A673 (cell line): Measurements from ENCODE around the gene ADAMTS2. TPM values are rescaled to one million over a fixed set of nuclear protein-coding genes. Genes with fewer than 3 reads are reported as not detected.

Experiments used
- BruUV-seq: library from RNA; stranded (reverse); fragments of 400-500 nt; replicated peaks from 2 replicates; lab custom pipeline; 2021; lab: Mats Ljungman, UMichigan
- CTCF ChIA-PET: fragments of 300-600 bp; sonication (Branson Sonifier 250); formaldehyde crosslinking; loops from one replicate; lab custom pipeline; 2022; ENCODE audit warnings: antibody characterized with exemption; lab: Charles Lee
- POLR2A ChIA-PET: fragments of 300-600 bp; sonication (Branson Sonifier 250); formaldehyde crosslinking; loops from one replicate; lab custom pipeline; 2022; ENCODE audit warnings: antibody characterized with exemption; ENCODE audit not compliant: low non-redundant PET; lab: Charles Lee
- DNase-seq: peaks from one replicate; pipeline ENCODE4 v3.0.0-alpha.2; 2015; ENCODE audit warnings: low spot score
- H3K27ac ChIP-seq: fragments of 200-600 bp; sonication (generic); 2 replicates; pipeline ENCODE4 v1.5.1; 2016; ENCODE audit warnings: mixed run types, low read depth, mild to moderate bottlenecking, mixed read lengths, antibody characterized with exemption, low read length; ENCODE audit not compliant: poor library complexity, severe bottlenecking
- H3K27me3 ChIP-seq: fragments of 200-600 bp; sonication (generic); replicated peaks from 2 replicates; pipeline ENCODE4 v1.6.1; 2017; ENCODE audit warnings: mixed run types, low read depth, mild to moderate bottlenecking, mixed read lengths, antibody characterized with exemption, low read length; ENCODE audit not compliant: insufficient read depth, poor library complexity
- H3K36me3 ChIP-seq: fragments of 200-600 bp; sonication (generic); 2 replicates; pipeline ENCODE4 v1.6.1; 2016; ENCODE audit warnings: mixed run types, mild to moderate bottlenecking, mixed read lengths, antibody characterized with exemption, low read length; ENCODE audit not compliant: insufficient read depth, poor library complexity, severe bottlenecking
- H3K4me1 ChIP-seq: fragments of 200-600 bp; sonication (generic); 2 replicates; pipeline ENCODE4 v1.6.1; 2017; ENCODE audit warnings: mixed run types, mild to moderate bottlenecking, mixed read lengths, antibody characterized with exemption, low read length; ENCODE audit not compliant: insufficient read depth, poor library complexity, severe bottlenecking
- H3K4me3 ChIP-seq: fragments of 200-600 bp; sonication (generic); 2 replicates; pipeline ENCODE4 v1.5.1; 2016; ENCODE audit warnings: low read depth, mixed run types, mild to moderate bottlenecking, mixed read lengths, low read length; ENCODE audit not compliant: poor library complexity, severe bottlenecking
- H3K9me3 ChIP-seq: fragments of 200-600 bp; sonication (generic); 2 replicates; pipeline ENCODE4 v1.6.1; 2016; ENCODE audit warnings: mixed run types, low read depth, mild to moderate bottlenecking, mixed read lengths, antibody characterized with exemption, low read length; ENCODE audit not compliant: poor library complexity, severe bottlenecking
- CTCF ChIP-seq: fragments of 300-800, 200-600 bp; sonication (generic); conservative IDR thresholded peaks from 2 replicates; pipeline ENCODE4 v1.5.1; 2017; ENCODE audit warnings: low read depth, mild to moderate bottlenecking, antibody characterized with exemption, low read length, moderate library complexity, mixed read lengths
- EZH2 ChIP-seq: fragments of 200-600 bp; sonication (generic); IDR thresholded peaks from 2 replicates; pipeline ENCODE4 v1.6.1; 2017; ENCODE audit warnings: borderline replicate concordance, low read depth, mild to moderate bottlenecking, mixed read lengths, antibody characterized with exemption, low read length; ENCODE audit not compliant: poor library complexity, severe bottlenecking
- intact Hi-C: fragments of 100-400 bp; cut with micrococcal nuclease; formaldehyde crosslinking; loops from one replicate; pipeline ENCODE4 v1.10.0; 2022; ENCODE audit not compliant: unreplicated experiment
- total RNA-seq: library from RNA; stranded (reverse); gene quantifications from 2 replicates; pipeline ENCODE4 v1.2.3, GENCODE V29; 2021

The ADAMTS2 gene
- total RNA-seq, 1 experiment from 2014 or later: 0.39 TPM

GRCh38 chr5:179265514-179266290 lies 79.6 kb downstream of the ADAMTS2 start:
- peaks cover 15% of the 10 kb centered on the region for H3K4me1 ChIP-seq
- no TSS peak for BruUV-seq
- ChIA-PET POLR2A (no interaction called here), CTCF (no interaction called here)
- H3K4me3 ChIP-seq: no peak overlapping the region
- no peaks in the 10 kb centered on the region for H3K9me3 ChIP-seq
- H3K27me3 ChIP-seq: no peaks in the 10 kb centered on the region
- no peak for TF ChIP-seq CTCF
- TF ChIP-seq EZH2: no peak
- intact Hi-C loops: no loop called here
- H3K27ac ChIP-seq: no peak overlapping the region
- DNase-seq: peak; percentile 74
- H3K36me3 ChIP-seq: no peaks in the 10 kb centered on the region

- Histone ChIP-seq H3K4me3 (no peak overlapping the region), H3K27me3 (no peaks in the 10 kb centered on the region), H3K27ac (no peak overlapping the region), H3K9me3 (no peaks in the 10 kb centered on the region), H3K36me3 (no peaks in the 10 kb centered on the region), H3K4me1 (peaks cover 15% of the 10 kb centered on the region)
- DNase-seq: peak; percentile 10
- BruUV-seq: no TSS peak
- intact Hi-C loops: no loop called here
- ChIA-PET POLR2A (no interaction called here), CTCF (no interaction called here)
- no peak for TF ChIP-seq EZH2
Measured at GRCh38 chr5:179264783-179265513, 80.3 kb downstream of the ADAMTS2 start.

GRCh38 chr5:179264053-179264782 lies 81.0 kb downstream of the ADAMTS2 start:
- no peaks in the 10 kb centered on the region for H3K9me3 ChIP-seq
- POLR2A ChIA-PET: no interaction called here

More at GRCh38 chr5:179264053-179264782, 81.0 kb downstream of the ADAMTS2 start:
- no peak overlapping the region for H3K27ac ChIP-seq
- no peaks in the 10 kb centered on the region for H3K36me3 ChIP-seq
- no peak overlapping the region for H3K4me3 ChIP-seq
- DNase-seq: no peak
- peaks cover 15% of the 10 kb centered on the region for H3K4me1 ChIP-seq
- BruUV-seq: no TSS peak
- TF ChIP-seq EZH2 (no peak), CTCF (no peak)
- intact Hi-C loops: no loop called here
- no peaks in the 10 kb centered on the region for H3K27me3 ChIP-seq
- CTCF ChIA-PET: no interaction called here
